ENCODE data around the gene SORBS2. TPM values are rescaled to one million over a fixed set of nuclear protein-coding genes. Genes with fewer than 3 reads are reported as not detected.

The SORBS2 gene
- total RNA-seq, 1 experiment from 2014 or later: 8.4 TPM

DNA sequence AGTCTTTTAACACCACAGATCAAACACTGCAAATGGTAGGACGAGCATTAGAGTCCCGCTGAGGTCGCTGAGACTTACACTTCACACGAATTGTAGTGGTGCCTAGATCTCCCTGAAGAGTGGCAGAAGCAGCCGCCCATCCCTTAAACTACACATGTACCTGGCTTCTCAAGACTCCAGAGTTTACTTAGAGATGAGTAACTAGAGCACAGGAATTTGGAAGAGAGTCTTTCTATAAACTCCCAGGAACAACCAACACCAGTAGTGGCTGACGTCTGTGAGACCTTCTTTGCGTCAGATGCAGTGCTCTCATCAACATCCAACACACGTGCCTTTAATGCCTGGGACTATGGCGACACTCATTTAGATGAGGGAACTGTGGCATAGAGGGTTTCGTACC is 12.6 kb downstream of the SORBS2 start:
- in situ Hi-C loops (cut with HindIII; ENCODE audit: low pct_unique_long_range_greater_than_20kb, low sequenced_read_pairs) (no loop called here), intact Hi-C loops (cut with micrococcal nuclease; ENCODE audit: unreplicated experiment) (no loop called here)
- no peak for TF ChIP-seq POLR2AphosphoS5 (IDR thresholded peaks at IDR 0.05; ENCODE audit: low read depth, low read length)
- no peak for TF ChIP-seq SIN3A (IDR thresholded peaks at IDR 0.05; ENCODE audit: borderline replicate concordance, insufficient read depth, low read depth, low read length)
- TF ChIP-seq, protein P1, sequence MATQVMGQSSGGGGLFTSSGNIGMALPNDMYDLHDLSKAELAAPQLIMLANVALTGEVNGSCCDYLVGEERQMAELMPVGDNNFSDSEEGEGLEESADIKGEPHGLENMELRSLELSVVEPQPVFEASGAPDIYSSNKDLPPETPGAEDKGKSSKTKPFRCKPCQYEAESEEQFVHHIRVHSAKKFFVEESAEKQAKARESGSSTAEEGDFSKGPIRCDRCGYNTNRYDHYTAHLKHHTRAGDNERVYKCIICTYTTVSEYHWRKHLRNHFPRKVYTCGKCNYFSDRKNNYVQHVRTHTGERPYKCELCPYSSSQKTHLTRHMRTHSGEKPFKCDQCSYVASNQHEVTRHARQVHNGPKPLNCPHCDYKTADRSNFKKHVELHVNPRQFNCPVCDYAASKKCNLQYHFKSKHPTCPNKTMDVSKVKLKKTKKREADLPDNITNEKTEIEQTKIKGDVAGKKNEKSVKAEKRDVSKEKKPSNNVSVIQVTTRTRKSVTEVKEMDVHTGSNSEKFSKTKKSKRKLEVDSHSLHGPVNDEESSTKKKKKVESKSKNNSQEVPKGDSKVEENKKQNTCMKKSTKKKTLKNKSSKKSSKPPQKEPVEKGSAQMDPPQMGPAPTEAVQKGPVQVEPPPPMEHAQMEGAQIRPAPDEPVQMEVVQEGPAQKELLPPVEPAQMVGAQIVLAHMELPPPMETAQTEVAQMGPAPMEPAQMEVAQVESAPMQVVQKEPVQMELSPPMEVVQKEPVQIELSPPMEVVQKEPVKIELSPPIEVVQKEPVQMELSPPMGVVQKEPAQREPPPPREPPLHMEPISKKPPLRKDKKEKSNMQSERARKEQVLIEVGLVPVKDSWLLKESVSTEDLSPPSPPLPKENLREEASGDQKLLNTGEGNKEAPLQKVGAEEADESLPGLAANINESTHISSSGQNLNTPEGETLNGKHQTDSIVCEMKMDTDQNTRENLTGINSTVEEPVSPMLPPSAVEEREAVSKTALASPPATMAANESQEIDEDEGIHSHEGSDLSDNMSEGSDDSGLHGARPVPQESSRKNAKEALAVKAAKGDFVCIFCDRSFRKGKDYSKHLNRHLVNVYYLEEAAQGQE (IDR thresholded peaks at IDR 0.05; ENCODE audit: insufficient read depth in 1 of 2, low read depth in 2 of 2, low read length in 1 of 2): no peak
- TF ChIP-seq, protein P2, sequence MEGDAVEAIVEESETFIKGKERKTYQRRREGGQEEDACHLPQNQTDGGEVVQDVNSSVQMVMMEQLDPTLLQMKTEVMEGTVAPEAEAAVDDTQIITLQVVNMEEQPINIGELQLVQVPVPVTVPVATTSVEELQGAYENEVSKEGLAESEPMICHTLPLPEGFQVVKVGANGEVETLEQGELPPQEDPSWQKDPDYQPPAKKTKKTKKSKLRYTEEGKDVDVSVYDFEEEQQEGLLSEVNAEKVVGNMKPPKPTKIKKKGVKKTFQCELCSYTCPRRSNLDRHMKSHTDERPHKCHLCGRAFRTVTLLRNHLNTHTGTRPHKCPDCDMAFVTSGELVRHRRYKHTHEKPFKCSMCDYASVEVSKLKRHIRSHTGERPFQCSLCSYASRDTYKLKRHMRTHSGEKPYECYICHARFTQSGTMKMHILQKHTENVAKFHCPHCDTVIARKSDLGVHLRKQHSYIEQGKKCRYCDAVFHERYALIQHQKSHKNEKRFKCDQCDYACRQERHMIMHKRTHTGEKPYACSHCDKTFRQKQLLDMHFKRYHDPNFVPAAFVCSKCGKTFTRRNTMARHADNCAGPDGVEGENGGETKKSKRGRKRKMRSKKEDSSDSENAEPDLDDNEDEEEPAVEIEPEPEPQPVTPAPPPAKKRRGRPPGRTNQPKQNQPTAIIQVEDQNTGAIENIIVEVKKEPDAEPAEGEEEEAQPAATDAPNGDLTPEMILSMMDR (IDR thresholded peaks at IDR 0.05): no peak
- TF ChIP-seq TCF7L2 (IDR thresholded peaks at IDR 0.05; ENCODE audit: low read depth, low read length): no peak
- BruUV-seq (replicated peaks): no TSS peak
- H3K27ac ChIP-seq (ENCODE audit: low read length): no peak overlapping the region
- no peak for ATAC-seq
- no peaks in the 10 kb centered on the region for H3K27me3 ChIP-seq (ENCODE audit: control insufficient read depth, insufficient read depth, low read length)
- DNase-seq (ENCODE audit: low read depth, low spot score): no peak
- no peak overlapping the region for H3K4me3 ChIP-seq (ENCODE audit: low read depth in 2 of 2, low read length in 2 of 2)
- no peaks in the 10 kb centered on the region for H3K9me3 ChIP-seq (ENCODE audit: control insufficient read depth, insufficient read depth, low read depth, low read length)
- no peaks in the 10 kb centered on the region; the same call in none of the 2 replicates for H3K4me1 ChIP-seq (ENCODE audit: control insufficient read depth, insufficient read depth, low read length)
- ChIA-PET POLR2A (no interaction called here), CTCF (no interaction called here)
- no peaks in the 10 kb centered on the region for H3K36me3 ChIP-seq (ENCODE audit: control insufficient read depth, insufficient read depth, low read length)

DNA sequence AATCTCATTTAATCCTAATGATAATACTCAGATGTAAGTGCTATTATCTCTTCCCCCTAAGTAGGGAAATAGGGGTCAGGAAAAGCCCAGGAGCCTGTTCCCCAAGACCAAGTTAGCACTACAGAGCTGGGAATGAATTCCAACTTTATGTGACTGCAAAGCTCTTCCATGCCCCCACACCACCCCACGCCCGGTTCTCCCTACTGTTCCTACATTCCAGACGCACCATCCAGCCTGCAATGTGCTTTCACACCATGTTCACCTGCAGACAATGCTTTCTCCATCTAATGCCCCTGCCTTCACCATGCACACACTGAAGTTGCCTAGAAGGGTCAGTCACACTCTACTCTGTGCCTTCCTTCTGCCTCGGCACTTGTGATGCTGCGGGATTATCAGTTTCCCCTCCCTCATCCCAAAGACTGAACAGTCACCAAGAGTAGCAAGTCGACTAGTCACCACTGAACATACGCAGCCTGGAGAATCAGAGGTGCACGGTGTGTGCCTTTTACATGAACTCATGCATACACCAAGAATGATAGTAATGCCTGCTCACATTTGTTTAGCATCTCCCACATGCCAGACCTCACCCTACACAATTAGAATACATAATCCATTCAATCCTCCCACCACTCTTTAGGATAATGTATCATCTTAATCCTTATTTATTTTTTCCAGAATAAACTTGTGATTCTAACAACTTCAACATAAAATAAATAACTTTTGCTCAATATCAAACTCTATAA is 14.2 kb downstream of the SORBS2 start:
- no TSS peak for BruUV-seq (replicated peaks)
- POLR2A ChIA-PET: no interaction called here
- intact Hi-C loops (cut with micrococcal nuclease; ENCODE audit: unreplicated experiment): no loop called here

More for the DNA sequence above, 14.2 kb downstream of the SORBS2 start:
- TF ChIP-seq TCF7L2 (IDR thresholded peaks at IDR 0.05; ENCODE audit: low read depth, low read length) (no peak), SIN3A (IDR thresholded peaks at IDR 0.05; ENCODE audit: borderline replicate concordance, insufficient read depth, low read depth, low read length) (no peak), POLR2AphosphoS5 (IDR thresholded peaks at IDR 0.05; ENCODE audit: low read depth, low read length) (no peak)
- TF ChIP-seq, protein P2 (IDR thresholded peaks at IDR 0.05): no peak
- TF ChIP-seq, protein P1 (IDR thresholded peaks at IDR 0.05; ENCODE audit: insufficient read depth in 1 of 2, low read depth in 2 of 2, low read length in 1 of 2): no peak
- Histone ChIP-seq H3K27ac (ENCODE audit: low read length) (no peak overlapping the region), H3K9me3 (ENCODE audit: control insufficient read depth, insufficient read depth, low read depth, low read length) (no peaks in the 10 kb centered on the region), H3K4me3 (ENCODE audit: low read depth in 2 of 2, low read length in 2 of 2) (no peak overlapping the region), H3K4me1 (ENCODE audit: control insufficient read depth, insufficient read depth, low read length) (peaks cover 5% of the 10 kb centered on the region), H3K27me3 (ENCODE audit: control insufficient read depth, insufficient read depth, low read length) (no peaks in the 10 kb centered on the region), H3K36me3 (ENCODE audit: control insufficient read depth, insufficient read depth, low read length) (no peaks in the 10 kb centered on the region)
- ATAC-seq (no peak), DNase-seq (ENCODE audit: low read depth, low spot score) (no peak)
- in situ Hi-C loops (cut with HindIII; ENCODE audit: low pct_unique_long_range_greater_than_20kb, low sequenced_read_pairs): no loop called here
- CTCF ChIA-PET: no interaction called here
